Measurements from ENCODE around the gene ESYT3. TPM values are rescaled to one million over a fixed set of nuclear protein-coding genes. Genes with fewer than 3 reads are reported as not detected.
A peak's percentile ranks its signal among the peaks of the same experiment; 100 is the strongest.

The ESYT3 gene
- polyA plus RNA-seq, 3 donors: not detected

DNA sequence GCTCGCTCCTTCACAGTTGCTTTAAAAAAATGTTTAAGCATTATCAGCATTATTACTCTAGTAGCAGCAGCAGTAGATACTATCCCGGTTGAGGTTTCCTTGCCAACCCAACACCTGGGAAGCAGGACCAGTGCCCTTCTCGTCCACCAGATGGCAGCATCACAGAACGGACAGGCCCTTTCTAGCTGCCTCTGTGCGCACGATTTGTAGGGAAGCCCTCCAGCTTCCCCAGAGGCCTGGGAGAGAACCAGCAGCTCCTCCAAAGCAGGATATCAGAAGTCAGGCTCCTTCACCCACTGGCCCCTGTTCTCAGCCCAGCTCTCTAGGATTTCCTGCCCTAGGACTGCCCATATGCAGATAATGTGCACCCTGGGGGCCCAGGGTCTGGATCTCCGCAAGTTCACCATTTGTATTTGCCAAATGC, 16.8 kb upstream of the ESYT3 start:
- Mint-ChIP-seq H3K27me3 (ENCODE audit: low read depth in 3 of 3) (peaks cover 3 to 9% (median 5%) of the 10 kb centered on the region in 3 donors), H3K4me3 (no peak overlapping the region), H3K27ac (peak overlapping the region in 1 of 7 donors; percentile 26), H3K4me1 (peaks cover 11% of the 10 kb centered on the region), H3K9me3 (peaks cover 0 to 5% (median 2%) of the 10 kb centered on the region in 7 donors), H3K36me3 (no peaks in the 10 kb centered on the region)
- H3K4me2 ChIP-seq (replicated peaks; ENCODE audit: extremely low read depth, low read length, poor library complexity, severe bottlenecking): no peak overlapping the region
- no peaks in the 10 kb centered on the region for H3K36me3 ChIP-seq (replicated peaks in 1 of 2; ENCODE audit: control insufficient read depth in 1 of 2, insufficient read depth in 2 of 2, low read length in 2 of 2)
- intact Hi-C loops (cut with micrococcal nuclease): loop anchor here (5.0 to 10.0 kb wide), 3 partner anchors 343 to 507 kb away; no protein-coding TSS in a partner anchor
- H3K9me3 ChIP-seq (replicated peaks in 1 of 2; ENCODE audit: control insufficient read depth in 1 of 2, insufficient read depth in 1 of 2, low read length in 2 of 2): no peaks in the 10 kb centered on the region
- no peaks in the 10 kb centered on the region for H3K27me3 ChIP-seq (ENCODE audit: control insufficient read depth in 2 of 2, insufficient read depth in 2 of 2, low read length in 2 of 2)
- H3K4me1 ChIP-seq (ENCODE audit: control insufficient read depth in 1 of 2, insufficient read depth in 2 of 2, low read length in 2 of 2): peaks cover 11 to 12% of the 10 kb centered on the region in 2 donors
- 17% methylated on average over 6 of the region's 7 CpGs for WGBS (ENCODE audit: insufficient coverage)
- peak; percentile 57 to 66 (median 61) for DNase-seq
- no peak overlapping the region for H3K4me3 ChIP-seq (replicated peaks in 1 of 3; ENCODE audit: low read depth in 2 of 3, low read length in 3 of 3)
- H4K20me1 ChIP-seq (ENCODE audit: insufficient read depth, low read length): no peaks in the 10 kb centered on the region
- TF ChIP-seq, protein P1, sequence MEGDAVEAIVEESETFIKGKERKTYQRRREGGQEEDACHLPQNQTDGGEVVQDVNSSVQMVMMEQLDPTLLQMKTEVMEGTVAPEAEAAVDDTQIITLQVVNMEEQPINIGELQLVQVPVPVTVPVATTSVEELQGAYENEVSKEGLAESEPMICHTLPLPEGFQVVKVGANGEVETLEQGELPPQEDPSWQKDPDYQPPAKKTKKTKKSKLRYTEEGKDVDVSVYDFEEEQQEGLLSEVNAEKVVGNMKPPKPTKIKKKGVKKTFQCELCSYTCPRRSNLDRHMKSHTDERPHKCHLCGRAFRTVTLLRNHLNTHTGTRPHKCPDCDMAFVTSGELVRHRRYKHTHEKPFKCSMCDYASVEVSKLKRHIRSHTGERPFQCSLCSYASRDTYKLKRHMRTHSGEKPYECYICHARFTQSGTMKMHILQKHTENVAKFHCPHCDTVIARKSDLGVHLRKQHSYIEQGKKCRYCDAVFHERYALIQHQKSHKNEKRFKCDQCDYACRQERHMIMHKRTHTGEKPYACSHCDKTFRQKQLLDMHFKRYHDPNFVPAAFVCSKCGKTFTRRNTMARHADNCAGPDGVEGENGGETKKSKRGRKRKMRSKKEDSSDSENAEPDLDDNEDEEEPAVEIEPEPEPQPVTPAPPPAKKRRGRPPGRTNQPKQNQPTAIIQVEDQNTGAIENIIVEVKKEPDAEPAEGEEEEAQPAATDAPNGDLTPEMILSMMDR (IDR thresholded peaks at IDR 0.05): peak; percentile 85
- no peak overlapping the region for H3K9ac ChIP-seq (ENCODE audit: insufficient read depth, low read length, poor library complexity, severe bottlenecking)
- H3K79me2 ChIP-seq (ENCODE audit: insufficient read depth, low read length): no peaks in the 10 kb centered on the region
- H2AFZ ChIP-seq (ENCODE audit: insufficient read depth, low read depth, low read length, poor library complexity, severe bottlenecking): no peak overlapping the region
- no peak overlapping the region for H3K27ac ChIP-seq (ENCODE audit: low read depth in 1 of 2, low read length in 2 of 2)

DNA sequence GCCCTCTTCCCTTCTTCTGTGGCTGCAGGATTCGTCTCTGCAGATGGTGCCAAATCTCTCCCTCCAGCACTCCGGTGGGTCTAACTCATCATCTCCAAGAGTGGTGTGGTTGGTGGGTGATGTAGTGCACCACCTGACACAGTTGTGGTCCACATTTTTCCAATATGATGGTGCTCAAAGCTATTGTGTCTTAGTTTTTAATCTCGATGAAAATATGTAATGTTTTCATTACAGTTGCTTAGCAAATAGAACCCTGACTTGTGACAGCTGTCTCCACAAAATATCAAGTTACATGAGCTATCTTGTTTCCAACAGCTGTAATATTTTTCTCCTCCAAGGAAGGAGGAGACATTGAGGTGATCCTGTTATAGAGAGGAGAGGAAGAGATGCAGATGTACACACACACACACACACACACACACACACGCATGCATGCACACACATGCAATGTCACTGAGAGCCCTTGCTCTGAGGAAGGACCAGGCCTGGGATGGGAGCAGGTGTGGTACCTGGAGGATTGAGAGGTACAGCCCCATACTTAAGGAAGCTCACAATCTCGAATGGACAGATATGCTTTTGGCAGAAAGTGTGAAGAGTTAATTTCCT, 15.7 kb upstream of the ESYT3 start:
- Histone ChIP-seq H3K4me2 (replicated peaks; ENCODE audit: extremely low read depth, low read length, poor library complexity, severe bottlenecking) (no peak overlapping the region), H3K4me1 (ENCODE audit: control insufficient read depth in 1 of 2, insufficient read depth in 2 of 2, low read length in 2 of 2) (peaks cover 0 to under 1% of the 10 kb centered on the region in 2 donors), H2AFZ (ENCODE audit: insufficient read depth, low read depth, low read length, poor library complexity, severe bottlenecking) (no peak overlapping the region), H3K79me2 (ENCODE audit: insufficient read depth, low read length) (no peaks in the 10 kb centered on the region), H3K9me3 (replicated peaks in 1 of 2; ENCODE audit: control insufficient read depth in 1 of 2, insufficient read depth in 1 of 2, low read length in 2 of 2) (no peaks in the 10 kb centered on the region), H3K27ac (ENCODE audit: low read depth in 1 of 2, low read length in 2 of 2) (no peak overlapping the region), H3K36me3 (replicated peaks in 1 of 2; ENCODE audit: control insufficient read depth in 1 of 2, insufficient read depth in 2 of 2, low read length in 2 of 2) (no peaks in the 10 kb centered on the region), H3K27me3 (ENCODE audit: control insufficient read depth in 2 of 2, insufficient read depth in 2 of 2, low read length in 2 of 2) (no peaks in the 10 kb centered on the region), H3K4me3 (replicated peaks in 1 of 3; ENCODE audit: low read depth in 2 of 3, low read length in 3 of 3) (no peak overlapping the region), H4K20me1 (ENCODE audit: insufficient read depth, low read length) (no peaks in the 10 kb centered on the region), H3K9ac (ENCODE audit: insufficient read depth, low read length, poor library complexity, severe bottlenecking) (no peak overlapping the region)
- Mint-ChIP-seq H3K4me1 (peaks cover under 1% of the 10 kb centered on the region), H3K4me3 (no peak overlapping the region), H3K27me3 (ENCODE audit: low read depth in 3 of 3) (peaks cover 3 to 9% (median 5%) of the 10 kb centered on the region in 3 donors), H3K27ac (no peak overlapping the region), H3K36me3 (no peaks in the 10 kb centered on the region), H3K9me3 (peaks cover 0 to 5% (median 2%) of the 10 kb centered on the region in 7 donors)
- WGBS (ENCODE audit: insufficient coverage): no CpG with 5 or more reads among the region's 5 CpGs
- intact Hi-C loops (cut with micrococcal nuclease): loop anchor here (5.0 to 10.0 kb wide), 3 partner anchors 344 to 506 kb away; no protein-coding TSS in a partner anchor
- no peak for DNase-seq
- TF ChIP-seq, protein P1 (IDR thresholded peaks at IDR 0.05): no peak

All from CD14-positive monocyte (primary cell).